Suppressor macrophage treated with lipopolysaccharide for 4 hours (primary cell): ENCODE measurements around the gene C2orf81.
"Not testable (repeated sequence)": the region's sequence is repeated elsewhere in the genome, so short reads cannot be mapped to it uniquely, and the experiment has no call there.

Experiments
- DNase-seq: peaks from one replicate; pipeline ENCODE4 v3.0.0-alpha.2; 2020

The C2orf81 gene

GRCh38 chr2:74442483-74443297 is 21.3 kb upstream of the C2orf81 start:
- not testable (repeated sequence) for DNase-seq

- no peak for DNase-seq
Measured at GRCh38 chr2:74441690-74442482, 20.5 kb upstream of the C2orf81 start, which contains the start of gene RTKN. TSS of gene RTKN (minus strand) at chr2:74441937. CDS start at chr2:74441816, 121 bp downstream.

GRCh38 chr2:74441170-74441689 is 19.8 kb upstream of the C2orf81 start:
- DNase-seq, result no peak

GRCh38 chr2:74440378-74441169 is 19.2 kb upstream of the C2orf81 start:
- peak; percentile 67 for DNase-seq

GRCh38 chr2:74439803-74440377 is 18.5 kb upstream of the C2orf81 start:
- no peak for DNase-seq

GRCh38 chr2:74439373-74439772 is 18.0 kb upstream of the C2orf81 start:
- DNase-seq, result no peak

- DNase-seq, result no peak
Measured at GRCh38 chr2:74438248-74438647, 16.8 kb upstream of the C2orf81 start.

- DNase-seq, result no peak
Measured at GRCh38 chr2:74436848-74437695, 15.7 kb upstream of the C2orf81 start.

- no peak for DNase-seq
Measured at GRCh38 chr2:74436111-74436805, 14.8 kb upstream of the C2orf81 start.

GRCh38 chr2:74430502-74430901 is 9.1 kb upstream of the C2orf81 start:
- no peak for DNase-seq

- no peak for DNase-seq
Measured at GRCh38 chr2:74429487-74430451, 8.3 kb upstream of the C2orf81 start.

- DNase-seq, result no peak
Measured at GRCh38 chr2:74428675-74429074, 7.3 kb upstream of the C2orf81 start.

- no peak for DNase-seq
Measured at GRCh38 chr2:74427551-74427950, 6.1 kb upstream of the C2orf81 start.

GRCh38 chr2:74426181-74426758 is 4.9 kb upstream of the C2orf81 start:
- no peak for DNase-seq

GRCh38 chr2:74425523-74425922 is 4.1 kb upstream of the C2orf81 start:
- DNase-seq, result no peak

- DNase-seq, result no peak
Measured at GRCh38 chr2:74424995-74425406, 3.6 kb upstream of the C2orf81 start.

GRCh38 chr2:74424139-74424992 is 2.9 kb upstream of the C2orf81 start:
- no peak for DNase-seq
